HepG2 (cell line): ENCODE data around the gene SKIC2. TPM values are rescaled to one million over a fixed set of nuclear protein-coding genes. Genes with fewer than 3 reads are reported as not detected.

Experiments used
- FOXO1 ChIP-seq: sonication (generic); formaldehyde crosslinking; IDR thresholded peaks from 2 replicates; pipeline ENCODE4 v1.4.0; 2020; ENCODE audit warnings: missing genetic modification reagents
- GATAD1 ChIP-seq: IDR thresholded peaks from 2 replicates; pipeline ENCODE4 v1.6.1; 2016; ENCODE audit warnings: missing genetic modification reagents, missing compliant biosample characterization
- MEF2D ChIP-seq: sonication (generic); formaldehyde crosslinking; IDR thresholded peaks from 2 replicates; pipeline ENCODE4 v1.5.1; 2020; ENCODE audit warnings: mild to moderate bottlenecking, missing genetic modification reagents
- POLR2G ChIP-seq: fragments of 200-400 bp; formaldehyde crosslinking; IDR thresholded peaks from 2 replicates; pipeline ENCODE4 v1.6.1; 2018; ENCODE audit warnings: mild to moderate bottlenecking, low read depth, low read length, moderate library complexity
- REL ChIP-seq: sonication (generic); formaldehyde crosslinking; conservative IDR thresholded peaks from 2 replicates; pipeline ENCODE4 v1.8.0; 2022; ENCODE audit warnings: mild to moderate bottlenecking, missing genetic modification reagents, moderate library complexity
- TMF1 ChIP-seq: sonication (generic); formaldehyde crosslinking; IDR thresholded peaks from 2 replicates; pipeline ENCODE4 v1.8.1; 2022; ENCODE audit warnings: low read depth, missing genetic modification reagents
- WIZ ChIP-seq: sonication (generic); formaldehyde crosslinking; IDR thresholded peaks from 2 replicates; pipeline ENCODE4 v1.5.1; 2020; ENCODE audit warnings: mild to moderate bottlenecking, missing genetic modification reagents
- ZFP36L1 ChIP-seq: sonication (generic); formaldehyde crosslinking; IDR thresholded peaks from 2 replicates; pipeline ENCODE4 v1.8.0; 2022; ENCODE audit warnings: mild to moderate bottlenecking, missing genetic modification reagents, moderate library complexity
- ZNF350 ChIP-seq: sonication (generic); formaldehyde crosslinking; IDR thresholded peaks from 2 replicates; pipeline ENCODE4 v1.4.0; 2020; ENCODE audit warnings: mild to moderate bottlenecking, low read depth, missing genetic modification reagents, borderline replicate concordance
- ZNF383 ChIP-seq: sonication (generic); formaldehyde crosslinking; IDR thresholded peaks from 2 replicates; pipeline ENCODE4 v1.4.0; 2020; ENCODE audit warnings: missing genetic modification reagents, mild to moderate bottlenecking, borderline replicate concordance
- ZNF569 ChIP-seq: sonication (generic); formaldehyde crosslinking; IDR thresholded peaks from 2 replicates; pipeline ENCODE4 v1.5.0; 2020; ENCODE audit warnings: mild to moderate bottlenecking, missing genetic modification reagents, moderate library complexity, borderline replicate concordance
- ZNF577 ChIP-seq: sonication (generic); formaldehyde crosslinking; IDR thresholded peaks from 2 replicates; pipeline ENCODE4 v1.4.0; 2020; ENCODE audit warnings: mild to moderate bottlenecking, low read depth, missing genetic modification reagents, borderline replicate concordance
- ZNF746 ChIP-seq: sonication (generic); formaldehyde crosslinking; IDR thresholded peaks from 2 replicates; pipeline ENCODE4 v1.8.0; 2022; ENCODE audit warnings: mild to moderate bottlenecking, missing genetic modification reagents
- polyA plus RNA-seq, 8 experiments: library from polyadenylated mRNA; depleted of rRNA in 3 of 8; stranded (reverse) in 7 of 8; unstranded in 1 of 8; fragments of >200 nt; fragmentation: Illumina TruSeq in 4 of 8; extraction: Trizol in 4 of 8; gene quantifications; 2 replicates each; pipeline versions ENCODE4 v1.2.1 to v1.2.3, GENCODE V29; 2011 to 2016; ENCODE audit warnings: low read depth in 4 of 8, missing spikeins in 1 of 8, mixed read lengths in 1 of 8; ENCODE audit not compliant: insufficient read depth in 1 of 8
- total RNA-seq, 5 experiments: library from RNA; depleted of rRNA; stranded (reverse); fragments of >200 nt; fragmentation: Illumina TruSeq; extraction: Trizol; gene quantifications; 2 replicates each; pipeline ENCODE4 v1.2.3, GENCODE V29; 2016; ENCODE audit warnings: low read depth in 1 of 5
- TF ChIP-seq, protein P1 (sequence below): sonication (generic); formaldehyde crosslinking; IDR thresholded peaks from 2 replicates; pipeline ENCODE4 v1.4.0; 2020; ENCODE audit warnings: missing genetic modification reagents
- TF ChIP-seq, protein P2 (sequence below): sonication (generic); formaldehyde crosslinking; IDR thresholded peaks from 2 replicates; pipeline ENCODE4 v1.5.0; 2020; ENCODE audit warnings: mild to moderate bottlenecking, missing genetic modification reagents
- TF ChIP-seq, protein P3 (sequence below): sonication (generic); formaldehyde crosslinking; IDR thresholded peaks from 2 replicates; pipeline ENCODE4 v1.4.0; 2020; ENCODE audit warnings: mild to moderate bottlenecking, low read depth, missing genetic modification reagents
- TF ChIP-seq, protein P4 (sequence below): sonication (generic); formaldehyde crosslinking; IDR thresholded peaks from 2 replicates; pipeline ENCODE4 v1.4.0; 2020; ENCODE audit warnings: missing genetic modification reagents
- TF ChIP-seq, protein P5 (sequence below): sonication (generic); formaldehyde crosslinking; IDR thresholded peaks from 2 replicates; pipeline ENCODE4 v1.4.0; 2020; ENCODE audit warnings: missing genetic modification reagents, mild to moderate bottlenecking, borderline replicate concordance

Gene SKIC2
- total and polyA plus RNA-seq, 2 of the 13 experiments (the other 11 are each of a cell fraction or from before 2014, with no cell fraction given): 67.1 to 68.4 TPM

DNA sequence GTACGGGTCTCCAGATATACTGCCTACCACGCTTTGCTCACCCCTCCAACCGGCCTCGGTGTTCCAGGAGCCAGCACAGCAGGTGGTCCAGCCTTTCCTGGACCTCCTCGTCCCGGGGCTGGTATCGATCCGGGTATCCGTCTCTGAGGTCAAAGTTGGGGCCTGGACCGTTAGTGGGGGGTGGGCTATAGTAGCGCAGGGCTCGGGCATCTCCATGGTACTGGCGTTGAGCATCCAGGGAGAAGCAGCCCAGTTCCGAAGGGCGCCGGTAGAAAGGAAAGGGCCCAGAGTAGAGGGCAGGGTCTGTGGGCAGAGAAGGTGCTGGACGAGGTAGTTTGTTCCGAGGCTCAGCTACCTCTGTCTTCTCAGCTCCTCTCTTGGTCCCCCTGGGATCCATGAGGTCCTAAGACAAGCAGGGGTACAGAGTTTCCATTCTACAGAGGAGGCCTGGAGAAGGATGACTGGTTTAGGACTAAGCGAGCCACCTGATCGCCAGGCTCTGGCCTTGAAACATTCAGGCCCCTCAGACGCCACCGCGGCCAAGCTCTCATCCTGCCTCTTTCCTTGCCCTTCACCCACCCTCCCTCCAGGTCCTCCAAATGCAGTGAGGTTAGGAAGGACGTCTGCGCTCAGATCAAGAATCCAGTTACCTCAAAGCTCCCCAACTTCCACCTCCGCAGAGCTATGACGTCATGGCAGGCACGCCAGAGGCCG lies 12.5 kb downstream of the SKIC2 start (continued):
- TF ChIP-seq, protein P1, sequence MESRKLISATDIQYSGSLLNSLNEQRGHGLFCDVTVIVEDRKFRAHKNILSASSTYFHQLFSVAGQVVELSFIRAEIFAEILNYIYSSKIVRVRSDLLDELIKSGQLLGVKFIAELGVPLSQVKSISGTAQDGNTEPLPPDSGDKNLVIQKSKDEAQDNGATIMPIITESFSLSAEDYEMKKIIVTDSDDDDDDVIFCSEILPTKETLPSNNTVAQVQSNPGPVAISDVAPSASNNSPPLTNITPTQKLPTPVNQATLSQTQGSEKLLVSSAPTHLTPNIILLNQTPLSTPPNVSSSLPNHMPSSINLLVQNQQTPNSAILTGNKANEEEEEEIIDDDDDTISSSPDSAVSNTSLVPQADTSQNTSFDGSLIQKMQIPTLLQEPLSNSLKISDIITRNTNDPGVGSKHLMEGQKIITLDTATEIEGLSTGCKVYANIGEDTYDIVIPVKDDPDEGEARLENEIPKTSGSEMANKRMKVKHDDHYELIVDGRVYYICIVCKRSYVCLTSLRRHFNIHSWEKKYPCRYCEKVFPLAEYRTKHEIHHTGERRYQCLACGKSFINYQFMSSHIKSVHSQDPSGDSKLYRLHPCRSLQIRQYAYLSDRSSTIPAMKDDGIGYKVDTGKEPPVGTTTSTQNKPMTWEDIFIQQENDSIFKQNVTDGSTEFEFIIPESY (CRISPR knock-in tag): no peak; the same call in 1 of the 2 replicates
- no peak for TF ChIP-seq WIZ (CRISPR knock-in tag)
- TF ChIP-seq ZNF577: no peak
- TF ChIP-seq ZNF746: no peak
- TF ChIP-seq FOXO1 (CRISPR knock-in tag): no peak
- no peak for TF ChIP-seq ZNF383 (CRISPR knock-in tag)
- TF ChIP-seq ZNF569: no peak
- TF ChIP-seq, protein P2, sequence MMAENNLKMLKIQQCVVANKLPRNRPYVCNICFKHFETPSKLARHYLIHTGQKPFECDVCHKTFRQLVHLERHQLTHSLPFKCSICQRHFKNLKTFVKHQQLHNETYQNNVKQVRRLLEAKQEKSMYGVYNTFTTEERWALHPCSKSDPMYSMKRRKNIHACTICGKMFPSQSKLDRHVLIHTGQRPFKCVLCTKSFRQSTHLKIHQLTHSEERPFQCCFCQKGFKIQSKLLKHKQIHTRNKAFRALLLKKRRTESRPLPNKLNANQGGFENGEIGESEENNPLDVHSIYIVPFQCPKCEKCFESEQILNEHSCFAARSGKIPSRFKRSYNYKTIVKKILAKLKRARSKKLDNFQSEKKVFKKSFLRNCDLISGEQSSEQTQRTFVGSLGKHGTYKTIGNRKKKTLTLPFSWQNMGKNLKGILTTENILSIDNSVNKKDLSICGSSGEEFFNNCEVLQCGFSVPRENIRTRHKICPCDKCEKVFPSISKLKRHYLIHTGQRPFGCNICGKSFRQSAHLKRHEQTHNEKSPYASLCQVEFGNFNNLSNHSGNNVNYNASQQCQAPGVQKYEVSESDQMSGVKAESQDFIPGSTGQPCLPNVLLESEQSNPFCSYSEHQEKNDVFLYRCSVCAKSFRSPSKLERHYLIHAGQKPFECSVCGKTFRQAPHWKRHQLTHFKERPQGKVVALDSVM (CRISPR knock-in tag): no peak
- TF ChIP-seq MEF2D (CRISPR knock-in tag): no peak
- TF ChIP-seq, protein P3, sequence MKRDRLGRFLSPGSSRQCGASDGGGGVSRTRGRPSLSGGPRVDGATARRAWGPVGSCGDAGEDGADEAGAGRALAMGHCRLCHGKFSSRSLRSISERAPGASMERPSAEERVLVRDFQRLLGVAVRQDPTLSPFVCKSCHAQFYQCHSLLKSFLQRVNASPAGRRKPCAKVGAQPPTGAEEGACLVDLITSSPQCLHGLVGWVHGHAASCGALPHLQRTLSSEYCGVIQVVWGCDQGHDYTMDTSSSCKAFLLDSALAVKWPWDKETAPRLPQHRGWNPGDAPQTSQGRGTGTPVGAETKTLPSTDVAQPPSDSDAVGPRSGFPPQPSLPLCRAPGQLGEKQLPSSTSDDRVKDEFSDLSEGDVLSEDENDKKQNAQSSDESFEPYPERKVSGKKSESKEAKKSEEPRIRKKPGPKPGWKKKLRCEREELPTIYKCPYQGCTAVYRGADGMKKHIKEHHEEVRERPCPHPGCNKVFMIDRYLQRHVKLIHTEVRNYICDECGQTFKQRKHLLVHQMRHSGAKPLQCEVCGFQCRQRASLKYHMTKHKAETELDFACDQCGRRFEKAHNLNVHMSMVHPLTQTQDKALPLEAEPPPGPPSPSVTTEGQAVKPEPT (CRISPR knock-in tag): no peak
- no peak for TF ChIP-seq POLR2G
- TF ChIP-seq, protein P4, sequence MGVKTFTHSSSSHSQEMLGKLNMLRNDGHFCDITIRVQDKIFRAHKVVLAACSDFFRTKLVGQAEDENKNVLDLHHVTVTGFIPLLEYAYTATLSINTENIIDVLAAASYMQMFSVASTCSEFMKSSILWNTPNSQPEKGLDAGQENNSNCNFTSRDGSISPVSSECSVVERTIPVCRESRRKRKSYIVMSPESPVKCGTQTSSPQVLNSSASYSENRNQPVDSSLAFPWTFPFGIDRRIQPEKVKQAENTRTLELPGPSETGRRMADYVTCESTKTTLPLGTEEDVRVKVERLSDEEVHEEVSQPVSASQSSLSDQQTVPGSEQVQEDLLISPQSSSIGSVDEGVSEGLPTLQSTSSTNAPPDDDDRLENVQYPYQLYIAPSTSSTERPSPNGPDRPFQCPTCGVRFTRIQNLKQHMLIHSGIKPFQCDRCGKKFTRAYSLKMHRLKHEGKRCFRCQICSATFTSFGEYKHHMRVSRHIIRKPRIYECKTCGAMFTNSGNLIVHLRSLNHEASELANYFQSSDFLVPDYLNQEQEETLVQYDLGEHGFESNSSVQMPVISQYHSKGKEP: no peak
- TF ChIP-seq GATAD1 (CRISPR knock-in tag): no peak
- TF ChIP-seq TMF1 (CRISPR knock-in tag): no peak
- TF ChIP-seq REL (CRISPR knock-in tag): no peak
- TF ChIP-seq ZNF350 (CRISPR knock-in tag): no peak
- TF ChIP-seq, protein P5, sequence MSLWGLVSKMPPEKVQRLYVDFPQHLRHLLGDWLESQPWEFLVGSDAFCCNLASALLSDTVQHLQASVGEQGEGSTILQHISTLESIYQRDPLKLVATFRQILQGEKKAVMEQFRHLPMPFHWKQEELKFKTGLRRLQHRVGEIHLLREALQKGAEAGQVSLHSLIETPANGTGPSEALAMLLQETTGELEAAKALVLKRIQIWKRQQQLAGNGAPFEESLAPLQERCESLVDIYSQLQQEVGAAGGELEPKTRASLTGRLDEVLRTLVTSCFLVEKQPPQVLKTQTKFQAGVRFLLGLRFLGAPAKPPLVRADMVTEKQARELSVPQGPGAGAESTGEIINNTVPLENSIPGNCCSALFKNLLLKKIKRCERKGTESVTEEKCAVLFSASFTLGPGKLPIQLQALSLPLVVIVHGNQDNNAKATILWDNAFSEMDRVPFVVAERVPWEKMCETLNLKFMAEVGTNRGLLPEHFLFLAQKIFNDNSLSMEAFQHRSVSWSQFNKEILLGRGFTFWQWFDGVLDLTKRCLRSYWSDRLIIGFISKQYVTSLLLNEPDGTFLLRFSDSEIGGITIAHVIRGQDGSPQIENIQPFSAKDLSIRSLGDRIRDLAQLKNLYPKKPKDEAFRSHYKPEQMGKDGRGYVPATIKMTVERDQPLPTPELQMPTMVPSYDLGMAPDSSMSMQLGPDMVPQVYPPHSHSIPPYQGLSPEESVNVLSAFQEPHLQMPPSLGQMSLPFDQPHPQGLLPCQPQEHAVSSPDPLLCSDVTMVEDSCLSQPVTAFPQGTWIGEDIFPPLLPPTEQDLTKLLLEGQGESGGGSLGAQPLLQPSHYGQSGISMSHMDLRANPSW (CRISPR knock-in tag): no peak
- TF ChIP-seq ZFP36L1 (CRISPR knock-in tag): no peak; the same call in 1 of the 2 replicates
